OCI-LY1 (cell line): Measurements from ENCODE around the gene NSRP1.

Source experiments
- H2AFZ ChIP-seq: fragments of 200-600 bp; sonication (generic), shearing (Covaris generic); 2 replicates; pipeline ENCODE4 v1.6.0; 2014; ENCODE audit warnings: antibody characterized with exemption, mild to moderate bottlenecking, low read length
- H3F3A ChIP-seq: fragments of 200-600 bp; sonication (generic), shearing (Covaris generic); 2 replicates; pipeline ENCODE4 v1.6.0; 2014; ENCODE audit warnings: mild to moderate bottlenecking, antibody characterized with exemption, low read length, moderate library complexity; ENCODE audit not compliant: insufficient read depth
- H3K27ac ChIP-seq: fragments of 200-600 bp; sonication (generic); 2 replicates; pipeline ENCODE4 v1.5.1; 2014; ENCODE audit warnings: low read length, mixed run types, mild to moderate bottlenecking, low read depth; ENCODE audit not compliant: poor library complexity, severe bottlenecking
- H3K27me3 ChIP-seq: fragments of 200-600 bp; sonication (generic); 2 replicates; pipeline ENCODE4 v1.6.0; 2014; ENCODE audit warnings: antibody characterized with exemption, mild to moderate bottlenecking, low read length, moderate library complexity; ENCODE audit not compliant: insufficient read depth
- H3K36me3 ChIP-seq: fragments of 200-600 bp; sonication (generic); 2 replicates; pipeline ENCODE4 v1.6.1; 2014; ENCODE audit warnings: mild to moderate bottlenecking, antibody characterized with exemption, low read length, moderate library complexity, mixed read lengths; ENCODE audit not compliant: insufficient read depth
- H3K4me1 ChIP-seq: fragments of 200-600 bp; sonication (generic); 2 replicates; pipeline ENCODE4 v1.5.1; 2014; ENCODE audit warnings: mild to moderate bottlenecking, low read length, moderate library complexity; ENCODE audit not compliant: insufficient read depth, severe bottlenecking
- H3K4me2 ChIP-seq: fragments of 200-600 bp; sonication (generic), shearing (Covaris generic); 2 replicates; pipeline ENCODE4 v1.6.1; 2014; ENCODE audit warnings: low read length
- H3K4me3 ChIP-seq: fragments of 200-600 bp; sonication (generic); 2 replicates; pipeline ENCODE4 v1.5.1; 2014; ENCODE audit warnings: low read length, low read depth, mild to moderate bottlenecking, mixed read lengths; ENCODE audit not compliant: poor library complexity, severe bottlenecking
- H3K79me2 ChIP-seq: fragments of 200-600 bp; shearing (Covaris generic); 2 replicates; pipeline ENCODE4 v1.6.1; 2016; ENCODE audit warnings: mixed run types, low read length, mixed read lengths; ENCODE audit not compliant: insufficient read depth
- H3K9ac ChIP-seq: fragments of 200-600 bp; sonication (generic), shearing (Covaris generic); 2 replicates; pipeline ENCODE4 v1.6.1; 2014; ENCODE audit warnings: mild to moderate bottlenecking, low read length, mixed read lengths
- H3K9me2 ChIP-seq: fragments of 200-600 bp; sonication (generic), shearing (Covaris generic); 2 replicates; pipeline ENCODE4 v1.6.1; 2014; ENCODE audit warnings: low read depth, mild to moderate bottlenecking, low read length, mixed read lengths
- H3K9me3 ChIP-seq: fragments of 200-600 bp; shearing (Covaris generic); 2 replicates; pipeline ENCODE4 v1.6.1; 2014; ENCODE audit warnings: low read length, mixed read lengths
- H4K20me1 ChIP-seq: fragments of 200-600 bp; sonication (generic), shearing (Covaris generic); 2 replicates; pipeline ENCODE4 v1.6.0; 2016; ENCODE audit warnings: mild to moderate bottlenecking, low read length; ENCODE audit not compliant: insufficient read depth
- CTCF ChIP-seq: fragments of 200-600 bp; sonication (generic), shearing (Covaris generic); IDR thresholded peaks from 2 replicates; pipeline ENCODE4 v1.5.1; 2017; ENCODE audit warnings: mild to moderate bottlenecking, antibody characterized with exemption, low read length, moderate library complexity, mixed read lengths
- EZH2 ChIP-seq: fragments of 200-600 bp; sonication (generic), shearing (Covaris generic); IDR thresholded peaks from 2 replicates; pipeline ENCODE4 v1.8.0; 2017; ENCODE audit warnings: borderline replicate concordance, mixed run types, mild to moderate bottlenecking, antibody characterized with exemption, low read length, moderate library complexity, mixed read lengths

NSRP1 gene

GRCh38 chr17:30218799-30219198, 102.2 kb downstream of the NSRP1 start:
- no peak overlapping the region for H2AFZ ChIP-seq
- TF ChIP-seq EZH2: no peak
- no peak for TF ChIP-seq CTCF
- H3K4me2 ChIP-seq: no peak overlapping the region
- no peaks in the 10 kb centered on the region for H3K9me2 ChIP-seq
- H3K9ac ChIP-seq: no peak overlapping the region
- H3K27me3 ChIP-seq: no peaks in the 10 kb centered on the region
- H3K4me3 ChIP-seq: no peak overlapping the region
- no peaks in the 10 kb centered on the region for H3K36me3 ChIP-seq
- no peaks in the 10 kb centered on the region for H4K20me1 ChIP-seq
- no peak overlapping the region for H3K27ac ChIP-seq
- no peaks in the 10 kb centered on the region for H3K9me3 ChIP-seq
- H3F3A ChIP-seq: no peaks in the 10 kb centered on the region
- no peaks in the 10 kb centered on the region for H3K79me2 ChIP-seq
- H3K4me1 ChIP-seq: no peaks in the 10 kb centered on the region

GRCh38 chr17:30219315-30219714, 102.7 kb downstream of the NSRP1 start:
- Histone ChIP-seq H3K4me2 (no peak overlapping the region), H3K36me3 (no peaks in the 10 kb centered on the region), H3K4me3 (no peak overlapping the region), H4K20me1 (no peaks in the 10 kb centered on the region), H3K27ac (no peak overlapping the region), H3K9ac (no peak overlapping the region), H3K4me1 (no peaks in the 10 kb centered on the region), H3K9me2 (no peaks in the 10 kb centered on the region), H3K9me3 (no peaks in the 10 kb centered on the region), H2AFZ (no peak overlapping the region), H3K79me2 (no peaks in the 10 kb centered on the region), H3F3A (no peaks in the 10 kb centered on the region), H3K27me3 (no peaks in the 10 kb centered on the region)
- TF ChIP-seq CTCF: no peak
- no peak for TF ChIP-seq EZH2

GRCh38 chr17:30219833-30220232, 103.2 kb downstream of the NSRP1 start:
- no peak overlapping the region for H3K4me2 ChIP-seq
- H3K27me3 ChIP-seq: no peaks in the 10 kb centered on the region

More at GRCh38 chr17:30219833-30220232, 103.2 kb downstream of the NSRP1 start:
- H3K79me2 ChIP-seq: no peaks in the 10 kb centered on the region
- H2AFZ ChIP-seq: no peak overlapping the region
- no peak overlapping the region for H3K27ac ChIP-seq
- no peak overlapping the region for H3K9ac ChIP-seq
- no peaks in the 10 kb centered on the region for H3K9me3 ChIP-seq
- TF ChIP-seq CTCF (no peak), EZH2 (no peak)
- H3K4me1 ChIP-seq: no peaks in the 10 kb centered on the region
- no peaks in the 10 kb centered on the region for H3K9me2 ChIP-seq
- no peaks in the 10 kb centered on the region for H4K20me1 ChIP-seq
- no peak overlapping the region for H3K4me3 ChIP-seq
- H3F3A ChIP-seq: no peaks in the 10 kb centered on the region
- H3K36me3 ChIP-seq: no peaks in the 10 kb centered on the region
